ENCODE results near the gene IFNAR1. TPM values are rescaled to one million over a fixed set of nuclear protein-coding genes. Genes with fewer than 3 reads are reported as not detected.
"Not testable (repeated sequence)": the region's sequence is repeated elsewhere in the genome, so short reads cannot be mapped to it uniquely, and the experiment has no call there.

IFNAR1 gene
- total RNA-seq, 2 experiments from 2014 or later, result 37.6 to 40.9 TPM

DNA sequence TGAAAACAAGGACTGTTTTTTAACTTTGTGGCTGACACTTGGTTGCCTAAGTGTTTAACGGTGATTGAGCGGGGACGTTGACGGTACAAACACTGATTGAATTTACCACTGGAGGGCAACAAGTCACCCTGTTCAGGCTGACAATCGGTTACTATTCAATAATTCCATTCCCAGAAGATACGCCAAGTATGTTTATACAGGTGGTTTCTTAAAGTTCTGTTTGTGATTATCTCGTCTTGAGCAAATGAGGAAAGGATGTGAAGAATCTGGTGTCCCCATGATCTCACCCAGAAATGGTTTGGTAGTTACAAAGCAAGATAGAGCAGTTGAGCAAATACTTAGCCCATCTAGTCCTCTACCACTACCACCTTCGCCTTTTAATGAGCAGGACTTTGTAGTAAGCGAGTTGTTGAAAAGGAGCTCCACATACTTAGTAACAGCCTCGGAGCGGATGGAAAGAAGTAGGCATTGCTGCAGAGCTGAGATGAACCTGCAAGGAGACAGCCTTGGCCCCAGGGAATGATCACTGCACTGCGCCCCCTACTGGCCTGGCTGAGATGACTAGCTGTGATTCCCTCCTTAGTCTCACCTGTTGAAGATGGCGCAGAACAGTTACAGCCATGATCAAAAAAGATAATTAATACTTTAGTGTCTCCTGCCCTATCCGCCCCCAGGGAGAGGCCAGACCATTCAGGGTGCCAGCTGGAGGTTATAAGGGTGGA, 36.3 kb downstream of the IFNAR1 start:
- peaks cover 4% of the 10 kb centered on the region for H3K9me3 Mint-ChIP-seq
- peak; percentile 87 for DNase-seq
- peaks cover 28% of the 10 kb centered on the region for H3K4me1 Mint-ChIP-seq
- peak overlapping the region; percentile 92 for H3K27ac Mint-ChIP-seq
- CTCF ChIA-PET, result interaction anchor here (0.7 to 3.2 kb wide), 31 partner anchors 12 to 245 kb away, joined by 3 to 40 read pairs (median 5); partner anchors contain the start of gene IFNAR1
- H3K4me3 Mint-ChIP-seq, result peak overlapping the region; percentile 69
- POLR2A ChIA-PET, result interaction anchor here (0.6 kb wide), 2 partner anchors 121 to 161 kb away, joined by 3 to 4 read pairs; no protein-coding TSS in a partner anchor
- H3K27me3 Mint-ChIP-seq, result no peaks in the 10 kb centered on the region
- H3K36me3 Mint-ChIP-seq (ENCODE audit: low read depth), result peaks cover 18% of the 10 kb centered on the region

DNA sequence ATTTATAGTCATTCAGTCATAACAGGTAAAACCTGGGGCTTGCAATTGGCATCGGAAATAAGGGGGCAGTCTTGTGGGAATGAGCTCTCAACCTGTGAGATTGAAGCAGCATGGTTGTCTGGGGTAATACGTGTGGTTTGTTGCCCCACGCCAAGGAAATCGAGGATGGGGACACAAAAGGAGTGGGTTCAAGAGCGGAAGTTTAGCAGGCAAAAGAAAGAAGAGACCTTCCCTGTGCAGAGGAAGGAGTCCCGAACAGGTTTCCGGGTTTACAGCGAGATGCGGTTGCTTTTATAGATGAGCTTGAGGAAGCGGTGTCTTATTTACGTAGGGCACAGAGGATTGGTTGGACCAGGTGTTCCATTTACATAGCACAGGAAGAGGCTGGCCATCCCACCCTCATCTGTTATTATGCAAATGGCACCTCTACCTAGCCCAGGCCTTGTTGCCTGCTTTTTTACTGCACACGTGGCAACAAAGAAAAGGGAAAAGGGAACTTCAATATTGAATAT, 37.3 kb downstream of the IFNAR1 start:
- Mint-ChIP-seq H3K27ac (peak overlapping the region; percentile 92), H3K4me1 (peaks cover 26% of the 10 kb centered on the region), H3K4me3 (peak overlapping the region; percentile 69), H3K27me3 (no peaks in the 10 kb centered on the region), H3K36me3 (ENCODE audit: low read depth) (peaks cover 15% of the 10 kb centered on the region), H3K9me3 (peaks cover 12% of the 10 kb centered on the region)
- DNase-seq, result peak; percentile 83
- ChIA-PET CTCF (interaction anchor here (0.6 to 3.2 kb wide), 25 partner anchors 13 to 244 kb away, joined by 3 to 40 read pairs (median 5); partner anchors contain the start of genes IFNAR1 and TMEM50B), POLR2A (interaction anchor here (0.6 to 0.8 kb wide), 3 partner anchors 9 to 37 kb away, joined by 3 to 8 read pairs (median 4); partner anchors contain the start of gene IFNAR1)

GRCh38 chr21:33363911-33364609, 39.3 kb downstream of the IFNAR1 start:
- H3K4me3 Mint-ChIP-seq, POLR2A ChIA-PET, DNase-seq, H3K27me3 Mint-ChIP-seq: not testable (repeated sequence)
- peaks cover 22% of the 10 kb centered on the region for H3K9me3 Mint-ChIP-seq
- H3K27ac Mint-ChIP-seq, result peak overlapping the region; percentile 13
- H3K4me1 Mint-ChIP-seq, result peaks cover 26% of the 10 kb centered on the region
- CTCF ChIA-PET, result interaction anchor here (0.6 to 0.9 kb wide), 2 partner anchors 20 to 23 kb away, joined by 3 read pairs; no protein-coding TSS in a partner anchor
- peaks cover 23% of the 10 kb centered on the region for H3K36me3 Mint-ChIP-seq (ENCODE audit: low read depth)

- H3K27ac Mint-ChIP-seq, result no peak overlapping the region
- CTCF ChIA-PET, result no interaction called here
- no peaks in the 10 kb centered on the region for H3K27me3 Mint-ChIP-seq
- peaks cover 24% of the 10 kb centered on the region for H3K9me3 Mint-ChIP-seq
- H3K4me3 Mint-ChIP-seq, result no peak overlapping the region
- POLR2A ChIA-PET, result no interaction called here
- DNase-seq, result no peak
- H3K4me1 Mint-ChIP-seq, result peaks cover 26% of the 10 kb centered on the region
- peaks cover 23% of the 10 kb centered on the region for H3K36me3 Mint-ChIP-seq (ENCODE audit: low read depth)
These were observed 40.1 kb downstream of the IFNAR1 start for GRCh38 chr21:33364830-33365229.

DNA sequence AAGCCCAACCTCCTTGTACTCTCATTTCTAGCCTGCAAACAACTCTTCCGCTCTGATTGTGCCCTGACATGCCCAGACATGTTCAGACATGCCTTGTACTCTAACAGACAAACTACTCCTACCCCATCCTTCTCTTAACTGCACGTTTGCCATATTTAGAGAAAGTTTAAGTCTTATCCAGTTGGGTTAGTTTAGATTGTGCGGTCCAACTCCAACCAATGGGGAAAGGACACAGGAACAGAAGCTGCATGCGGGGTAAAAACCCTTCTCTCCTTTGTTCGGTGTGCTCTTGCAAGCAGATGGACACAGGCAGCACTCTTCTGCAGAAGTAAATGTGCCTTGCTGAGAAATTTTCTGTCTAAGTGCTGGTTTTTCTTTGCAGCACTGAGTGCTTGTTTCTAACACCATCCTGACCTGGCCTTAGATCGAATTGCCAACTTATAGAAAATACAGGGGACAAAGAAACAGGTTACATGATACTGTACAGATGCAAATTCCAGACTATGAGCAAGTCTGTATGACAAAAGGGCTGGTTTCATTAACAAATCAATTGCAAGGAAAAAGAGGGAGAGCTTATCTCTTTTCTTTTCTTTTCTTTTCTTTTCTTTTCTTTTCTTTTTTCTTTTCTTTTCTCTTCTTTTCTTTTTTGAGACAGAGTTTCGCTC, 42.7 kb downstream of the IFNAR1 start:
- Mint-ChIP-seq H3K4me1 (peaks cover 11% of the 10 kb centered on the region), H3K36me3 (ENCODE audit: low read depth) (peaks cover 23% of the 10 kb centered on the region), H3K27ac (peak overlapping the region; percentile 51), H3K27me3 (no peaks in the 10 kb centered on the region), H3K9me3 (peaks cover 30% of the 10 kb centered on the region), H3K4me3 (no peak overlapping the region)
- DNase-seq, result no peak
- CTCF ChIA-PET, result interaction anchor here (1.4 kb wide), 1 partner anchor 167 kb away, joined by 6 read pairs; no protein-coding TSS in a partner anchor
- POLR2A ChIA-PET, result interaction anchor here (0.5 kb wide), 1 partner anchor 153 kb away, joined by 3 read pairs; no protein-coding TSS in a partner anchor

DNA sequence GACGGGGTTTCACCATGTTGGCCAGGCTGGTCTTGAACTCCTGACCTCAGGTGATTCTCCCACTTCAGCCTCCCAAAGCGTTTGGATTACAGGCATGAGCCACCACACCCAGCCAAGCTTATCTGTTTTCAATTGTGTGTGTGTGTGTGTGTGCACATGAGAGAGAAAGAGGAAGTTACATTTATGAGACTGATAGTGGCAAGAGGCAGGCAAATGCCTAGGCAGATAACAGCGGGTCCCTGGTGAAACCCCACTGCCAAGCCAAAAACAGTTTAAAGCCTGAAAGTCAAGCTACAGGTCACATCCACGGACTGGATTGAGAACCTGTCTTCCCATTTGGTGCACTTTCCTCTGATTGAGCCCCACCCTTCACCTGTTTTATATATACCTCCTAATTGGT, 43.4 kb downstream of the IFNAR1 start:
- no peak for DNase-seq
- Mint-ChIP-seq H3K36me3 (ENCODE audit: low read depth) (peaks cover 22% of the 10 kb centered on the region), H3K27me3 (no peaks in the 10 kb centered on the region), H3K4me3 (no peak overlapping the region), H3K27ac (no peak overlapping the region), H3K4me1 (peaks cover 6% of the 10 kb centered on the region), H3K9me3 (peaks cover 27% of the 10 kb centered on the region)
- ChIA-PET CTCF (interaction anchor here (0.5 kb wide), 1 partner anchor 173 kb away, joined by 3 read pairs; no protein-coding TSS in a partner anchor), POLR2A (interaction anchor here (0.5 kb wide), 1 partner anchor 152 kb away, joined by 3 read pairs; no protein-coding TSS in a partner anchor)

DNA sequence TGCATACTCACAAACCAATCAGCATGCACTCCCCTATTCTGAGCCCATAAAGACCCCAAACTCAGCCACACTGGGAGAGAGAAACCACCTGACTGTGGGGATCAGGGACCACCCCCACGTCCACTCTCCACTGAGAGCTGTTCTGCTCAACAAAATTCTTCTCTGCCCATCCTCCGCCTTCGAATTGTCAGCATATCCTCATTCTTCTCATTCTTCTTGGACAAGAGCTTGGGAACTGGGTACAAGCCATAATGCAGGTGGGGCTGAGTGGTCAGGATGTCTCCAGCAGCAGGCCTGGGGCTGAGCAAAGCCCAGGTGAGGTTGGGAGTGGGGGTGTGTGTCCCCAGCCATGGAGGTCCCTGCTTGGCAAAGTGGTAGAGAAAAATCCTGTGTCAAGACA, 43.8 kb downstream of the IFNAR1 start:
- Mint-ChIP-seq H3K27me3 (no peaks in the 10 kb centered on the region), H3K9me3 (peaks cover 27% of the 10 kb centered on the region), H3K36me3 (ENCODE audit: low read depth) (peaks cover 22% of the 10 kb centered on the region), H3K27ac (no peak overlapping the region), H3K4me3 (no peak overlapping the region), H3K4me1 (peaks cover 6% of the 10 kb centered on the region)
- ChIA-PET POLR2A (no interaction called here), CTCF (interaction anchor here (0.5 kb wide), 1 partner anchor 173 kb away, joined by 3 read pairs; no protein-coding TSS in a partner anchor)
- no peak for DNase-seq

- Mint-ChIP-seq H3K27ac (no peak overlapping the region), H3K4me1 (peaks cover 3% of the 10 kb centered on the region), H3K4me3 (no peak overlapping the region), H3K27me3 (no peaks in the 10 kb centered on the region), H3K36me3 (ENCODE audit: low read depth) (peaks cover 19% of the 10 kb centered on the region), H3K9me3 (peaks cover 27% of the 10 kb centered on the region)
- ChIA-PET CTCF (interaction anchor here (0.6 to 1.3 kb wide), 4 partner anchors 12 to 429 kb away, joined by 3 read pairs; no protein-coding TSS in a partner anchor), POLR2A (no interaction called here)
- no peak for DNase-seq
These were observed 44.8 kb downstream of the IFNAR1 start for GRCh38 chr21:33369586-33369985.

- ChIA-PET CTCF (interaction anchor here (1.0 to 1.3 kb wide), 2 partner anchors 59 to 173 kb away, joined by 3 read pairs; no protein-coding TSS in a partner anchor), POLR2A (no interaction called here)
- H3K9me3 Mint-ChIP-seq, result peaks cover 27% of the 10 kb centered on the region
- no peak for DNase-seq
- no peak overlapping the region for H3K27ac Mint-ChIP-seq
- peaks cover 19% of the 10 kb centered on the region for H3K36me3 Mint-ChIP-seq (ENCODE audit: low read depth)
- no peak overlapping the region for H3K4me3 Mint-ChIP-seq
- peaks cover 9% of the 10 kb centered on the region for H3K4me1 Mint-ChIP-seq
- H3K27me3 Mint-ChIP-seq, result peaks cover 2% of the 10 kb centered on the region
These were observed 45.5 kb downstream of the IFNAR1 start for GRCh38 chr21:33370305-33370704.

- peaks cover 14% of the 10 kb centered on the region for H3K36me3 Mint-ChIP-seq (ENCODE audit: low read depth)
- H3K27me3 Mint-ChIP-seq, result peaks cover 5% of the 10 kb centered on the region
- ChIA-PET CTCF (interaction anchor here (0.7 kb wide), 1 partner anchor 171 kb away, joined by 3 read pairs; no protein-coding TSS in a partner anchor), POLR2A (interaction anchor here (1.0 kb wide), 1 partner anchor 9 kb away, joined by 3 read pairs; no protein-coding TSS in a partner anchor)
- H3K9me3 Mint-ChIP-seq, result peaks cover 22% of the 10 kb centered on the region
- DNase-seq, result no peak
- no peak overlapping the region for H3K27ac Mint-ChIP-seq
- H3K4me1 Mint-ChIP-seq, result peaks cover 11% of the 10 kb centered on the region
- no peak overlapping the region for H3K4me3 Mint-ChIP-seq
These were observed 46.6 kb downstream of the IFNAR1 start for GRCh38 chr21:33371366-33371765.

DNA sequence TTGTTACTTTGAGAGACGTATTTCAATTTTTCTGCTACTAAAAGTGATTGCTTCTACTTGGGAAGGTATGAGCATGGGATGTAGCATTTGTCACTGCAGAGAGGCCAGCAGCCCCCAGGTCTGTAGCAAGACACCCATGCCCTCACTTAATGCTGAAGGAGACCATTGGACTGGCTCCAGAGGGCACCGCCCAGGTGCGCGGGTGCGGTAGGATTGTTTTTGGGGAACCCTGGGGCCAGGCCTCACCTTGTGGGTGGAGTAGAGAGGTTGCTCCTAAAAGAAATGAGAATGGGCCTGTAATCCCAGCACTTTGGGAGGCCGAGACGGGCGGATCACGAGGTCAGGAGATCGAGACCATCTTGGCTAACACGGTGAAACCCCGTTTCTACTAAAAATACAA, 47.8 kb downstream of the IFNAR1 start:
- Mint-ChIP-seq H3K9me3 (peaks cover 14% of the 10 kb centered on the region), H3K36me3 (ENCODE audit: low read depth) (peaks cover 6% of the 10 kb centered on the region), H3K4me3 (no peak overlapping the region), H3K27ac (no peak overlapping the region), H3K27me3 (peaks cover 13% of the 10 kb centered on the region), H3K4me1 (peaks cover 11% of the 10 kb centered on the region)
- no peak for DNase-seq
- CTCF ChIA-PET, result interaction anchor here (0.6 to 1.0 kb wide), 2 partner anchors 173 to 1917 kb away, joined by 3 to 4 read pairs; no protein-coding TSS in a partner anchor
- POLR2A ChIA-PET, result no interaction called here

GRCh38 chr21:33373451-33373850, 48.7 kb downstream of the IFNAR1 start:
- H3K36me3 Mint-ChIP-seq (ENCODE audit: low read depth), result peaks cover 3% of the 10 kb centered on the region
- no peak for DNase-seq
- H3K4me1 Mint-ChIP-seq, result peaks cover 11% of the 10 kb centered on the region
- H3K4me3 Mint-ChIP-seq, result no peak overlapping the region
- peaks cover 13% of the 10 kb centered on the region for H3K27me3 Mint-ChIP-seq
- ChIA-PET POLR2A (no interaction called here), CTCF (interaction anchor here (0.6 kb wide), 1 partner anchor 1918 kb away, joined by 3 read pairs; no protein-coding TSS in a partner anchor)
- peaks cover 11% of the 10 kb centered on the region for H3K9me3 Mint-ChIP-seq
- H3K27ac Mint-ChIP-seq, result no peak overlapping the region
